Stomach (tissue), 9 donors: Measurements from ENCODE around the gene DNAH1. TPM values are rescaled to one million over a fixed set of nuclear protein-coding genes. Genes with fewer than 3 reads are reported as not detected.

Source experiments
- DNase-seq, 2 donors: peaks; one replicate each; pipeline versions ENCODE4 v3.0.0 to v3.0.0-alpha.2; 2013 to 2019
- H3K27ac ChIP-seq, 5 donors: fragments of 200-600 bp in 4 of 5; sonication (generic) in 4 of 5; one replicate each; pipeline ENCODE4 v1.5.1; 2013 to 2019; ENCODE audit warnings: mild to moderate bottlenecking in 1 of 5, moderate library complexity in 1 of 5
- H3K27me3 ChIP-seq, 3 donors: fragments of 200-600 bp; sonication (generic); one replicate each; pipeline ENCODE4 v1.5.1; 2017 to 2019; ENCODE audit warnings: mixed run types in 1 of 3
- H3K36me3 ChIP-seq, 4 donors: fragments of 200-600 bp; sonication (generic); 1 replicate in 3 of 4; 2 replicates in 1 of 4; pipeline ENCODE4 v1.5.1; 2016 to 2019
- H3K4me1 ChIP-seq, 4 donors: fragments of 200-600 bp; sonication (generic); one replicate each; pipeline ENCODE4 v1.5.1; 2016 to 2019
- H3K4me3 ChIP-seq, 4 donors: fragments of 200-600 bp; sonication (generic) in 3 of 4; one replicate each; pipeline ENCODE4 v1.5.1; 2016 to 2019; ENCODE audit warnings: mild to moderate bottlenecking in 1 of 4
- H3K9me3 ChIP-seq, 4 donors: fragments of 200-600 bp; sonication (generic); one replicate each; pipeline ENCODE4 v1.5.1; 2016 to 2019
- EP300 ChIP-seq: sonication (generic); formaldehyde crosslinking; IDR thresholded peaks from one replicate; pipeline ENCODE4 v1.6.1; 2017; ENCODE audit warnings: antibody characterized with exemption
- POLR2A ChIP-seq, 4 donors: fragments of 450-650 bp; IDR thresholded peaks; one replicate each; pipeline ENCODE4 v1.6.1; 2016; ENCODE audit warnings: antibody characterized with exemption in 4 of 4, control low read depth in 2 of 4, mild to moderate bottlenecking in 1 of 4, moderate library complexity in 1 of 4
- POLR2AphosphoS5 ChIP-seq, 3 donors: sonication (generic); formaldehyde crosslinking; IDR thresholded peaks; one replicate each; pipeline ENCODE4 v1.6.1; 2016; ENCODE audit warnings: antibody characterized with exemption in 3 of 3
- WGBS, 5 donors: extraction: QIAGEN DNeasy Blood & Tissue Kit in 3 of 5; methylation state at CpG; one replicate each; pipeline versions ENCODE4 v1.1.5 to v1.1.7; 2013 to 2018; 5-methylcytosine and 5-hydroxymethylcytosine counted together
- intact Hi-C: fragments of 100-400 bp; cut with DNase I; formaldehyde crosslinking; loops from one replicate; pipeline ENCODE4 v1.15.1; 2023; ENCODE audit warnings: low total_unique reads
- polyA plus RNA-seq, 3 donors: library from polyadenylated mRNA; stranded (reverse); fragments of 200-250 nt; gene quantifications; one replicate each; pipeline ENCODE4 v1.2.3, GENCODE V29; 2013
- total RNA-seq, 5 donors: library from RNA; depleted of rRNA; stranded (reverse); fragments of >200 nt; gene quantifications; one replicate each; pipeline versions ENCODE4 v1.1.0 to v1.2.3, GENCODE V29; 2014 to 2016
- TF ChIP-seq, protein P1 (sequence below), 7 experiments: fragments of 450-650 bp in 4 of 7; fragments of 200-600 bp in 3 of 7; sonication (generic) in 3 of 7; IDR thresholded peaks; one replicate each; pipeline ENCODE4 v1.5.1; 2016 to 2019; ENCODE audit warnings: antibody characterized with exemption in 7 of 7, control low read depth in 2 of 7, mild to moderate bottlenecking in 1 of 7
- donor health status: healthy with polysubstance abuse.
- donor health status: Bipolar disorder and iron deficiency.
- donor health status: healthy.

DNAH1 gene
- total and polyA plus RNA-seq, 8 donors = 1.9 to 57.6 (median 8.2) TPM

DNA sequence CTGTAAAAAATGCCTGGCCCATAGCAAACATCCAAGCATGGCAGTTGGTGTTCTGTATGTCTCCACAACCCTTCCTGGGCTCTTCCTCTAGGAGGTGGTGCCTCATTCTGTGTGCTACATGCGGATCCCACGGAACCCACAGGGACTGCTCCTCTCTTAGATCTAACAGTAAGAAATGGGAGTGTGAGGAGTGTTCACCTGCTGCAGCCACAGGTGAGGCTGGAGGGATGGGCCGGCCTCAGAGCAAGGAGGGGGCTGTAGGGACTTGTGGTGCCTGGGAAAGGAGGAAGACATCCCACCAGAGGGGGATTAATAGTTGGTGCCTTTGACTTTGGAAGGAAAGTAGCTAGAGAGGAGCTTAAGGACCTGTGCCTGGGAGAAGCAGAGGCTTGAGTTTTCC is 106.5 kb downstream of the DNAH1 start:
- H3K36me3 ChIP-seq = peaks cover 0 to 16% (median 8%) of the 10 kb centered on the region in 4 donors
- H3K9me3 ChIP-seq = no peaks in the 10 kb centered on the region
- H3K4me1 ChIP-seq = no peaks in the 10 kb centered on the region
- TF ChIP-seq EP300 (no peak), POLR2A (IDR thresholded peaks at IDR 0.05) (no peak), POLR2AphosphoS5 (IDR thresholded peaks at IDR 0.05) (no peak)
- TF ChIP-seq, protein P1, sequence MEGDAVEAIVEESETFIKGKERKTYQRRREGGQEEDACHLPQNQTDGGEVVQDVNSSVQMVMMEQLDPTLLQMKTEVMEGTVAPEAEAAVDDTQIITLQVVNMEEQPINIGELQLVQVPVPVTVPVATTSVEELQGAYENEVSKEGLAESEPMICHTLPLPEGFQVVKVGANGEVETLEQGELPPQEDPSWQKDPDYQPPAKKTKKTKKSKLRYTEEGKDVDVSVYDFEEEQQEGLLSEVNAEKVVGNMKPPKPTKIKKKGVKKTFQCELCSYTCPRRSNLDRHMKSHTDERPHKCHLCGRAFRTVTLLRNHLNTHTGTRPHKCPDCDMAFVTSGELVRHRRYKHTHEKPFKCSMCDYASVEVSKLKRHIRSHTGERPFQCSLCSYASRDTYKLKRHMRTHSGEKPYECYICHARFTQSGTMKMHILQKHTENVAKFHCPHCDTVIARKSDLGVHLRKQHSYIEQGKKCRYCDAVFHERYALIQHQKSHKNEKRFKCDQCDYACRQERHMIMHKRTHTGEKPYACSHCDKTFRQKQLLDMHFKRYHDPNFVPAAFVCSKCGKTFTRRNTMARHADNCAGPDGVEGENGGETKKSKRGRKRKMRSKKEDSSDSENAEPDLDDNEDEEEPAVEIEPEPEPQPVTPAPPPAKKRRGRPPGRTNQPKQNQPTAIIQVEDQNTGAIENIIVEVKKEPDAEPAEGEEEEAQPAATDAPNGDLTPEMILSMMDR (IDR thresholded peaks at IDR 0.05) = no peak
- intact Hi-C loops = no loop called here
- H3K4me3 ChIP-seq = no peak overlapping the region
- no peak for DNase-seq
- no peaks in the 10 kb centered on the region for H3K27me3 ChIP-seq
- no peak overlapping the region for H3K27ac ChIP-seq
- 85 to 95% (median 94%) methylated on average over 3 of the region's 3 CpGs for WGBS, 5 donors

DNA sequence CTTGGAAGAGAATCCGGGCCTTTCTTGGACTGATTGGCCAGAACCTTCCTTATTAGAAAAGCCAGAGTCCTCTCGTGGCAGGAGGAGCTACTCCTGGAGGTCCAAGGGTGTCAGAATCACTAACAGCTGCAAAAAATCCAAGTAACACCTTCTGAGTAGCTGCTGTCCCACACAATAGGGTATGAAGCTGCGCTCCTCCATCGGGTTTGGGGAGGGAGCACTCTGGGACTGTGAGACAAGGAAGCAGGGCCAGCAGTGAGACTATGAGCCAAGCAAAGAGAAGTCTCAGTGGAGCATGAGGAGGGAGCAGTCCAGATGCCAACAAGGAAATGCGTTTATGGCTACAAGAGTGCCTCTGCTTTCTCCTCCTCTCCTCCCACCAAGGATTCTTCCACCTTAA is 107.1 kb downstream of the DNAH1 start:
- Histone ChIP-seq H3K36me3 (peaks cover 0 to 16% (median 8%) of the 10 kb centered on the region in 4 donors), H3K4me1 (no peaks in the 10 kb centered on the region), H3K27me3 (no peaks in the 10 kb centered on the region), H3K9me3 (no peaks in the 10 kb centered on the region), H3K4me3 (no peak overlapping the region), H3K27ac (no peak overlapping the region)
- TF ChIP-seq POLR2AphosphoS5 (IDR thresholded peaks at IDR 0.05) (no peak), EP300 (no peak), POLR2A (IDR thresholded peaks at IDR 0.05) (no peak)
- TF ChIP-seq, protein P1 (IDR thresholded peaks at IDR 0.05) = no peak
- no peak for DNase-seq
- WGBS, 5 donors = 32 to 44% (median 41%) methylated on average over 5 of the region's 5 CpGs
- intact Hi-C loops = no loop called here

DNA sequence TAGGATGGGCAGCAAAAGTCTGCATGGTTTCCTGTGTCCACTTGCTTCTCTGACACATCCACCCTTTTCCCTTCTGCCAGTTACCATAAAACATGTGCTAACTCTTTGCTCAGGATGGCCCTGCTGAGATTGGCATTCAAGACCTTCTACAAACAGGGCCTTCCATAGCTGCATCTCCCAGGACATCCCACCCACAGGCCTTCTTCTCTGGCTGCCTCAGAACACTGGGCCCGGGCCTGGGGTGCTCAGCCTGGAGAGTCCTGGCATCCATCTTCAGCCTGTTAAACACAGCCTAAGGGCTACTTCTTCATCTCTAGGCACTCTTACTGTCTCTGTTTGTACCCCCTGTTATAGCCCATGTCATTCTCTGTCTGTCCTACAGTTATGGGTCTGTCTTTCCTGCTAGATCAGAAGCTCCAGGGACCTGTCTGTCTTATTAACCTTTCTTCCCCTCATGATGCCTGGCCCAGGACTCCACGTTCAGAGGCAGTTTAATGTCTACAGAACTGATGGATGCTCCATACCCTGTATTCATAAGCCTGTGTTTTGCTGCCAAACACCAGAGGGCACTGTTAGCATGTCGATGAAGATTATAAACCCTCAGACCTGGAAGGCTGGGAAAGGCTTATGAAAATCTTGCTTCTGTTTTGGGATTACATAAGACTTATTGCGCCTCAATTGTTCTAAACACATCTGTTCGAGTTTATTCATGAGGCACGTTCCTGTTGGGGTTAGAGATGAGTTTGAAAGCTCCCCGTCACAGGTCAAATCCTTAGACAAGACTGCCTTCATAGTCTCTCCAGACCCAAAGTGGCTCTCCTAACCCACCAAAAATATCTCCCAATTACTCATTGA is 112.3 kb downstream of the DNAH1 start:
- TF ChIP-seq, protein P1 (IDR thresholded peaks at IDR 0.05) = peak in 5 of 7 experiments; percentile 55 to 84 (median 68)
- TF ChIP-seq POLR2A (IDR thresholded peaks at IDR 0.05) (no peak), POLR2AphosphoS5 (IDR thresholded peaks at IDR 0.05) (peak in 1 of 3 donors; percentile 48), EP300 (no peak)
- intact Hi-C loops = no loop called here
- H3K27ac ChIP-seq = no peak overlapping the region

DNA sequence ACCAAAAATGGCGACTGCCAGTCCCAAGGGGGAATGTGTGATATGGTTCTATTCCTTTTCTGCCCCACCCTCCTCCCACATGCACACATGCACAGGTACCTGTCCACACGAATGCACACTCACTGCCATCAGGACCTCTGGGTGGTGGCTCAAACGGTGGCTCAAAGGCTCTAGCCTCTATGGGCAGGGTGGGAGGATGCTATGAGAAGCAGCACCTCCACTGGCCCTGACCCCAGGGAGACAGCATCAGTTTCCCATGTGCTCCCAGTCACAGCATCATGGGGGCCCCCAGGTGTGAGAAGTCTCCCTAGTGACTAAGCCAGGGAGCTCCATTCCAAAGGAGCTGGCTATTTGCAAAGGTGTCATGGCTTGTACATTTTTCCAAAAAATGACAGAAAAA is 112.9 kb downstream of the DNAH1 start:
- H3K27me3 ChIP-seq = no peaks in the 10 kb centered on the region
- WGBS, 5 donors = 37 to 52% (median 42%) methylated on average over 3 of the region's 3 CpGs
- TF ChIP-seq POLR2A (IDR thresholded peaks at IDR 0.05) (no peak), EP300 (no peak), POLR2AphosphoS5 (IDR thresholded peaks at IDR 0.05) (no peak)
- TF ChIP-seq, protein P1 (IDR thresholded peaks at IDR 0.05) = no peak
- H3K36me3 ChIP-seq = no peaks in the 10 kb centered on the region
- H3K27ac ChIP-seq = no peak overlapping the region
- no peaks in the 10 kb centered on the region for H3K9me3 ChIP-seq
- H3K4me3 ChIP-seq = no peak overlapping the region
- DNase-seq = no peak
- intact Hi-C loops = no loop called here
- peaks cover 0 to 22% (median 3%) of the 10 kb centered on the region in 4 donors for H3K4me1 ChIP-seq

More for the DNA sequence above, 112.3 kb downstream of the DNAH1 start:
- no peaks in the 10 kb centered on the region for H3K27me3 ChIP-seq
- H3K4me3 ChIP-seq = no peak overlapping the region
- peak; percentile 70 to 90 for DNase-seq
- H3K9me3 ChIP-seq = no peaks in the 10 kb centered on the region
- peaks cover 0 to 19% (median 3%) of the 10 kb centered on the region in 4 donors for H3K4me1 ChIP-seq
- WGBS, 5 donors = 14 to 18% (median 17%) methylated on average over 7 of the region's 7 CpGs
- no peaks in the 10 kb centered on the region for H3K36me3 ChIP-seq
